Umbilical cord (tissue), 2 donors: ENCODE data around the gene C11orf87. TPM values are rescaled to one million over a fixed set of nuclear protein-coding genes. Genes with fewer than 3 reads are reported as not detected.

ENCODE experiments used
- DNase-seq: peaks from one replicate; pipeline ENCODE4 v3.0.0-alpha.2; 2015; ENCODE audit warnings: low spot score
- total RNA-seq: library from RNA; depleted of rRNA; stranded (reverse); fragments of >200 nt; gene quantifications from one replicate; pipeline ENCODE4 v1.2.3, GENCODE V29; 2014; ENCODE audit warnings: low replicate concordance; ENCODE audit not compliant: insufficient read depth

C11orf87 gene
- total RNA-seq, 1 donor from 2014 or later, result 4.1 TPM

DNA sequence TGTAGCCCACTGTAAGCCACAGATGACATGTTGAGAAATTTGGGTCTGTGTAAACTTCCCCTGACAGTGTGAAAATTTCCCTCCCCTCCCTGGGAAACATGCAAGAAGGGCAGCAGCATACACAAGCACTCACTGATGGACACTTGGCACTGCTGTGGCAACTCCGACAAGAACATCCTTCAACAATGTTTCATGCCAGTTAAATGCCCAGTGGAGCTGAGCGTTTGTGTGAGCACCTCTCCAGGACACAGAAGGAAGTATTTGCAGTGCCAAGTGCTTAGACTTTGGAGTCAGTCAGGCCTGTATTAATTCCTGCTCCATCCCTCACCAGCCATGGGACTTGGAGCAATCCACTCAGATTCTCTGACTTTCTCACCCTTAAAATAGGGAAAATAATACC is 17.7 kb downstream of the C11orf87 start:
- no peak for DNase-seq

DNA sequence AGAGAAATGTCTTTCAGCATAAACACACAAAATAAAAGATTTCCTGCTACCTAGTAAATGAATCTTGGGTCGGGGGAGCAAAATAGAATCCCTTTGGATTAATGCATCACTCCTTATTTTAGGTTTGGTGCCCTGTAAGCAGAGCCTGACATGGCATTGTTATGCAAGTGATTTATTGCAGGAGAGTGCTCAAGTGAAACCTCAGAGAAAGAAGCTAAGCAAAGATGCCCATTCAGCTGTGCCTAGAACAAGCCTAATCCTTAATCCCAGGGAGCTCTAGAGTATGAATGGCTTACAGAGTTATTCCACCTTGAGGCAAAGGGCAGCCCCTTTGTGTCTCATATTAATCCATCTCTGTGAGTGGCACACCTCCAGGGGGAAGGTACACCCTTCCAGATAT is 21.1 kb downstream of the C11orf87 start:
- DNase-seq, result no peak

DNA sequence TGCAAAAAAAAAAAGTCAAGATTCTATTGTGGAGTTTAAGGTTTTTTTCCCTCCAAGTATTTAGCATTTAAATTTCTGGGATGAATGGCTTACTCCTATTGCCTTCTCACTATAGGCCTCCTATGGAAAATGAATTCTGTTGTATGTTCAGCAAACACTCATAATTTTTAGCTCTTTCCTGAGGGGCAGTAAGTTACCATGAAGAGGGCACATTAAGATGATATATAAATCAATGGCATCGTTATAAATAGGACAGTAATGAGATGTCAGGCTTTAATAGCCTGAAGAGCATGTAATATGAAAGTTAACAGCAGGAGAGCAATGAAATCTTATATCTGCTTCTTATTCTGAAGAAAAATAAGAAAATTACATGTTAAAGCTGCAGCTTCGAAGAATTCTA is 32.9 kb downstream of the C11orf87 start:
- DNase-seq, result no peak
